ENCODE results near the gene SERINC1.

DNA sequence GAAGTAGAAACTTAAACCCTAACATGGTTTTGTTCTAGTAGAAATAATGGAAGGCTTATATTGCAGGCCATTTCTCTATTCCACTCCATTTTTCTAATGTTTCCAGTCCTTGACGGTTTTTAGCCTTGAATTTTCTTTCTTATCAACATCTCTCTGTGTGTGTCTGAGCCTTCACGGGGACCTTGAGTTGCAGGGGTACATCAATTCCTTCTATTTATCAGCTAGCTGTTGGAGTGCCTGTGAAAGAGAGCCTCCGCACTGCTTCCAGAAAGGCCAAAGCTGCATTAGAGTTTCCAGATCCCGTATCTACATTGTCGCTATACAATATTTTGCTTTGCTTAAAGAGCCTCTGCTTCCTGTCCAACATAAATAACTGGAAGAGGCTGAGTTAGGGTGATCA is 77.6 kb downstream of the SERINC1 start:
- TF ChIP-seq, protein P1, sequence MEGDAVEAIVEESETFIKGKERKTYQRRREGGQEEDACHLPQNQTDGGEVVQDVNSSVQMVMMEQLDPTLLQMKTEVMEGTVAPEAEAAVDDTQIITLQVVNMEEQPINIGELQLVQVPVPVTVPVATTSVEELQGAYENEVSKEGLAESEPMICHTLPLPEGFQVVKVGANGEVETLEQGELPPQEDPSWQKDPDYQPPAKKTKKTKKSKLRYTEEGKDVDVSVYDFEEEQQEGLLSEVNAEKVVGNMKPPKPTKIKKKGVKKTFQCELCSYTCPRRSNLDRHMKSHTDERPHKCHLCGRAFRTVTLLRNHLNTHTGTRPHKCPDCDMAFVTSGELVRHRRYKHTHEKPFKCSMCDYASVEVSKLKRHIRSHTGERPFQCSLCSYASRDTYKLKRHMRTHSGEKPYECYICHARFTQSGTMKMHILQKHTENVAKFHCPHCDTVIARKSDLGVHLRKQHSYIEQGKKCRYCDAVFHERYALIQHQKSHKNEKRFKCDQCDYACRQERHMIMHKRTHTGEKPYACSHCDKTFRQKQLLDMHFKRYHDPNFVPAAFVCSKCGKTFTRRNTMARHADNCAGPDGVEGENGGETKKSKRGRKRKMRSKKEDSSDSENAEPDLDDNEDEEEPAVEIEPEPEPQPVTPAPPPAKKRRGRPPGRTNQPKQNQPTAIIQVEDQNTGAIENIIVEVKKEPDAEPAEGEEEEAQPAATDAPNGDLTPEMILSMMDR (IDR thresholded peaks at IDR 0.05), result no peak
- TF ChIP-seq POLR2AphosphoS5 (IDR thresholded peaks at IDR 0.05), result no peak
